Stimulated activated CD8-positive, alpha-beta memory T cell treated with anti-CD3 and anti-CD28 coated beads, Interleukin-4, amount 100 ng/mL, for 24 hours (primary cell): ENCODE data around the gene BBOX1.
"Not testable (repeated sequence)": the region's sequence is repeated elsewhere in the genome, so short reads cannot be mapped to it uniquely, and the experiment has no call there.

Source experiments
- DNase-seq: peaks from one replicate; pipeline ENCODE4 v3.0.0-alpha.2; 2020; ENCODE audit warnings: low read depth

The BBOX1 gene

DNA sequence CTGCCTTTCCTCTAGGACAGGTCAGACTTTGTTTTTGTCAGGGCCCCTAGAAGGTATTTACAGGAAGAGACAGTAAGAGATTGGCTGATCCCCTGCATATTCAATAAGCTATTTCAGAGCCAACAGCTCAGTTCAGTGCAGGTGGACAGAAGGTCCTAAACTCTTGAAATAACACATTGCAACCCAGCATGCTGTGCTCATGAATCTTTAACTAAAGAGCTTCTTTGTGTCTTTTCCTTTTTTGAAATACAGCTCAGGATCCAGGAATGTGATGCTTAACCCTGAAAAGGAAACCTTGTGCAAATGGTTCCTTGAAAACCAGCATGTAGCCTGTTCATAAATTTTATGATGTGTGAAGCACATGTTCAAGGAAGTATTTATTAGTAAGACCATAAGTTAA, 43.9 kb downstream of the BBOX1 start:
- DNase-seq = no peak

GRCh38 chr11:27085111-27085510, 44.5 kb downstream of the BBOX1 start:
- DNase-seq = no peak

DNA sequence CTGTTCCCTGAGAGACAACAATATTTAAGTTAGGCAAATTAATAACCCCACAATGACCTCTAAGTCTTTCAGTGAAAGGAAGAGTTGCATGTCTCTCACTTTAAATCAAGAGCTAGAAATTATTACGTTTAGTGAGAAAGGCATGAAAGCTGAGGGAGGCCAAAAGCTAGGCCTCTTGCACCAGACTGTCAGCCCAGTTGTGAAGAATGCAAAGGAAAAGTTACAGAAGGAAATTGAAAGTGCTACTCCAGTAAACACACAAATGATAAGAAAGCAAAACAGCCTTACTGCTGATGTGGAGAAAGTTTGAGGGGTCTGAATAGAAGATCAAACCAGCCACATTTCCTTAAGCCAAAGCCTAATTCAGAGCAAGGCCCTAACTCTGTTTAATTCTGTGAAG, 45.0 kb downstream of the BBOX1 start:
- no peak for DNase-seq

DNA sequence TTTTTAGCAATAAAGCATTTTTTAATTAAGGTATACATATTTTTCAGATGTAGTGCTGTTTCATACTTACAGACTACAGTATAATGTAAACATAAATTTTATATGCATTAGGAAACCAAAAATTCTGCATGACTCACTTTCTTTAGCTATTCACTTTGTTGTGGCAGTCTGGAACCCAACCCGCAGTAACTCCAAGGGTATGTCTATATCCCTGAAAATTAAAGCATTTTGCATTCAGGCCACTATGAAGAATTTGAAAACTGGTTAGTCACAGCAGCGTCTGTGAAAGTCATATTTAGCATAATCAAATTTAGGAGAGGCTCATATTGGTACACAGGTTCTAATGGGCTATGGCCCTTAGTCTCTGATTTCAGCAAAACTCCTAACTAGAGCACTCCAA, 46.8 kb downstream of the BBOX1 start:
- DNase-seq = no peak

GRCh38 chr11:27088353-27088752, 47.7 kb downstream of the BBOX1 start:
- DNase-seq = no peak

DNA sequence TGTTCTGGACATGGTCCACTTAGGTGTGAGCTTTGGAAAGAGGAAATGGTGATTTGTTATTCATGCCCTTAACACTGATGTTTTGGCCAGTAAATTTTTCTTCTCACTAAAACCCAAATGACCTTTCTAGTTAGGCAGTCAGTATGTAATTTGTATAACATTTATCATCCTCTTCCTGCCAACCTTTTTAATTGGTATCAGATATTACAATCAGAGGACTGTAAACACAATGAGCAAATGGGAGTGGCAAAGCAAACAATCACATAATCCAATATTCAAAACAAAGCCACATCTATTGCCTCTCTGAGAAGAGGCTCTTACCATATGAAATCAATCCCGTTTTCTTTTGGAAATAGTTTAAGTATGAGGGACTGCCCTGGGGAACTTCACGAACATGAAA, 49.1 kb downstream of the BBOX1 start:
- DNase-seq = no peak

DNA sequence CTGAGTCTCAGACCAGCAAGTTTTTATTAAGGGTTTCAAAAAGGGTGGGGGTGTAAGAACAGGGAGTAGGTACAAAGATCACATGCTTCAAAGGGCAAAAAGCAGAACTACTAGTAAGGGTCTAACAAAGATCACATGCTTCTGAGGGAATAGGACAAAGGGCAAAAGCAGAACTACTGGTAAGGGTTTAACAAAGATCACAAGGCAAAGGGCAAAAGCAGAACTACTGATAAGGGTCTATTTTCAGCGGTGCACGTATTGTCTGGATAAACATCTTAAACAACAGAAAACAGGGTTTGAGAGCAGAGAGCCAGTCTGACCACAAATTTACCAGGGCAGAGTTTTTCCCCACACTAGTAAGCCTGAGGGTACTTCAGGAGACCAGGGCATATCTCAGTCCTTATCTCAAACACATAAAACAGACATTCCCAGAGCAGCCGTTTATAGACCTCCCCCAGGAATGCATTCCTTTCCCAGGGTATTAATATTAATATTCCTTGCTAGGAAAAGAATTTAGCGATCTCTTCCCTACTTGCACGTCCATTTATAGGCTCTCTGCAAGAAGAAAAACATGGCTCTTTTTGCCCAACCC, 49.8 kb downstream of the BBOX1 start:
- DNase-seq = not testable (repeated sequence)

DNA sequence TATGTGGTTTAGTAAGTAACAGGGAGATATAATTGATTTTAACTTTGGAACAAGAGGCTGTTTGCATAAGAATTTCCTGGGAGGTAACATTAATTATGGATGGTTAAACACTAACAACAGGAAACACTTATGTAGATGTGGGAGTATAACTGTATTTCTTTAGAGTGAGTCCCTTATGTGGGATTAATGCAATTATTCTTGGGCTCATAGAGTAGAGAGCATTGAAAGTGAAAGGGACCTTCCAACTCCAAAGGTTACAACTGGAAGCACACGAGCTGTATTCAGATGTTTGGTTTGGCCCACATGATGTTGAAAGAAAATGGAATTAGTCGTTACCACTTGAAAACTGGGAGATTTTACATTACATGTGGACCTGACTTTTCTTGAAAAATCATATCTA, 53.5 kb downstream of the BBOX1 start:
- no peak for DNase-seq

DNA sequence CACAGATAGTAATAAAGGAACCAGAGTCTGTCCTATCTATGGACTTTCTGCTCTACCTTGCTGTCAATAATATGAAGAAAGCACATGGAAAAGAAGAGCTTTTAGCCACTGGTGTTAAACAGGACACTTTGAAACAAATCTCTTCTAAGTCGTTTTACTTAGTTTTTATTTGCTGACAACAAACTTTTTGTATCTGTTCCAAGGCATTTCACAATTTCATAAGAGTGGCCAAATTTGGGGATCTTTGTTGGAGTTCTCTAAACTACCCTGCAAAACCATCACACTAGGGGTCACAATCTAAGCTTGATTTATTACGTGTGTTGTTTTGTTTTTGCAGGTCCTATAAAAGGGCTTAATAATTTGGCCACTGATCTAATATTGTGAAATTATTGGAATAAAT, 54.4 kb downstream of the BBOX1 start:
- DNase-seq = no peak

- DNase-seq = no peak
These were observed 55.3 kb downstream of the BBOX1 start for GRCh38 chr11:27095887-27096286.

GRCh38 chr11:27097551-27097950, 56.9 kb downstream of the BBOX1 start:
- no peak for DNase-seq

DNA sequence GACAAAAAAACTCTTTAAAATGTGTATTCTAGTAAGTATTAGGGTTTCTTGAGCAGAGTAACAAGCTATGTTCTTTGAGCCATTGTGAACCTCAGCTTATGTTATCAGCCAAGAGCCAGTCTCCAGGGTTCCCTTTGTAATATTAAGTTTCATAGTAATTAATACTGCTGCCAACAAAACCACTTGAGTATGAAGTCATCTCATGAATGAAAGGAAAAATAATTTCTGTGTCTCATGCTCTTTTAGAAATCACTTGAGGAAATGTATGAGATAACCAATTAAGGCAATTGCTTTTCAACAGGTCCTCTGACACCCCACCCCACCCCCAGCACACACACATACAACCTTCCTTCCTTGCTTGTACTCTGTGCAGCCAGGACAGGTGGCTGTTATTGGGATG, 59.9 kb downstream of the BBOX1 start:
- no peak for DNase-seq

DNA sequence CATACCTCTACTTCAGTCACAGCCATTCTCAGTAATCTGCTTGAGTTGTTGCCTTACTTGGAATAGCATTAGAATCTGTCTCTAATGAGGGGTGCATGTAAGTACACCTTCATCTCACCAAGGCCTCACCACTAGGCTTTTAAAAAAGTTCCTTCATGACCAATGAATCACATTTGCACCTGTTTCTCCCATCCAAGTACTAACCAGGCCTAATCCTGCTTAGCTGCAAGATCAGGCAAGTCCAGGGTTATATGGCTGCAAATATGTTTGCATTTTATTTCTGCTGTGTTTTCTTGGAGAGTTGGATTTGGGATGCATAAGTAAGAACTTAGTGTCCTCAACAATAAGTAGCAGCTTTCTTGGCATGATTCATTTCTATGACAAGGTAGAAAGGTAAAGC, 66.9 kb downstream of the BBOX1 start:
- DNase-seq = no peak

- DNase-seq = no peak
These were observed 68.2 kb downstream of the BBOX1 start for GRCh38 chr11:27108809-27109208.

GRCh38 chr11:27111896-27112295, 71.3 kb downstream of the BBOX1 start:
- DNase-seq = no peak

- DNase-seq = no peak
These were observed 72.3 kb downstream of the BBOX1 start for GRCh38 chr11:27112946-27113345.

DNA sequence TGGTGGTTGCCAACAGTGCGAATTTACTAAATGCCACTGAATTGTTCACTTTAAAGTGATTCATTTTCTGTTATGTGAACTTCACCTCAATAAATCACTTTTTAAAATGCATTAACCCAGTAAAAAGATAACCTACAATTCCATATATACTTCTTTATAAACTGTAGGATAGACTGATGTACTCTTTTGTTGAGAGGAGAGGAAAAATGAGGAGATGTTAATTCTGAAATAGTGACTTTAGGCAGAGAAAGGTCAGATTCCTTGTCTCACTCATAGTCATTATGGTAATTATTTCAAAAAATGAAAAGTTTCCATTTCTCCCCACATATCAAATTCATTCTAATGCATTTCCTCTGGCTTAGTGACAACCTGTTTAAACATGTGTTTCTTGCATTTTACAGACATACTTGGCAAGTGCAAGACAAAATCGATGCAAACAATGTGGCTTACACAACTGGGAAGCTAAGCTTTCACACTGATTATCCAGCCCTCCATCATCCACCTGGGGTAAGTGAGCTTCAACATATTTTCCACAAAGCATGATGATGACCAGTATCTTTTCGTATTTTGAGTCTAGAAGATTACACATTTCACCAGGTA, 74.5 kb downstream of the BBOX1 start:
- no peak for DNase-seq

DNA sequence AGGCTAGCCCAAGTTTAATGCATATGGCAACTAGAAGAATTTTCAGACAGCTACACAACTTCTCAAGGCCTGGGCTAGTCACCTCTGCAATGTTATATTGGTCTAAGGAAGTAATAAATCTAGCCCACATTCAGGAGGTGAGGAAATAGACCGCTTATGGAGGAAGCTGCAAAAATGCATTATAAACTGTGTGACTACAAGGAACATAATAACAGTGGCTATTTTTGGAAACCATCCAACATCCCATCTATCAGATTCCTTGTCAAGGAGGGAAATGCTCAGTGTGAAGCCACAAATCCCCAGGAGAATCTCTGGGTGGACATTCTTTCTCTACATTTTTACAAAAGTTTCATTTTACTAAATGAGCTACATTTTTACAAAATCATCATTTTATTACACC, 76.1 kb downstream of the BBOX1 start:
- no peak for DNase-seq

DNA sequence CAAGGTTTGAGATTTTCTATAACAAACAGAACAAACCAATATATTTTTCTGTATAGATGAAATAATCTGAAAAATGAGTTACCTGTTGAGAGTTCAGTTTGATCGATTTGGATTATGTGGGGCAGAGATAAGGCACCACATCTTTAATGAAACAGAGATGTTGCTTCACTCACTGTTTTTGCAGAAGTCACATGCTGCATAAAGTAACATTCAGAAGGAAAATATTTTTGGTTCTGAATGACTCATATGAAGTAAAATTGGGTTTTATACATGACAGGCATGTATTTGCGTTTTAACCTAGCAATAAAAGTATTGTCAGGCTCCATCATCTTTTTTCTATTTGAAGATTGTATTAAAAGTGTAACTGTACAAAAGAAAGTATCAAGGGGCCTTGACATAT, 77.8 kb downstream of the BBOX1 start:
- no peak for DNase-seq

DNA sequence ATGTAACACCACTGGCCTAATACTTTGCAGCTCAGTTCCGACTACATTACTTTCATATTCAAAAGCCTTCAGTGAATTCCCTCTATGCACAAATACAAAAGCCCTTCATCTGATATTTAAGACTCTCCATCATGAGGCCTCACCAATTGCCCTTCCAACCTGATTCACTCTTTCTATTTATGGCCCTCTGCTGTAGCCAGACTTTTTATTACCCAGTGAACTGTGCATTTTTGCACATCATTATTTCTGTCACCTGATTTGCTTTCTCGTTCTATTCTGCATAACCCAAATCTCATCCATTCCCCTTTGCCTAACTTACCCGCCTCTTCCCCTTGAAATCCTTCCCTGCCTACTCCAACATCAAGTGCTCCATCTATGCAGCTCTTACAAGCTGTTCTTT, 78.3 kb downstream of the BBOX1 start:
- no peak for DNase-seq

GRCh38 chr11:27119396-27119795, 78.8 kb downstream of the BBOX1 start:
- DNase-seq = no peak

- no peak for DNase-seq
These were observed 79.6 kb downstream of the BBOX1 start for GRCh38 chr11:27120211-27120610.

GRCh38 chr11:27122001-27122400, 81.4 kb downstream of the BBOX1 start:
- DNase-seq = no peak

- no peak for DNase-seq
These were observed 84.1 kb downstream of the BBOX1 start for GRCh38 chr11:27124514-27125264.
